Prostate gland (tissue), 2 donors: Measurements from ENCODE around the gene PTPRK. TPM values are rescaled to one million over a fixed set of nuclear protein-coding genes. Genes with fewer than 3 reads are reported as not detected.

Experiments used
- DNase-seq: peaks from one replicate; pipeline ENCODE4 v3.0.0-alpha.2; 2019; ENCODE audit warnings: low spot score
- H3K27ac ChIP-seq, 2 donors: fragments of 200-600 bp; sonication (generic); 2 replicates each; pipeline ENCODE4 v1.5.1; 2017 to 2019
- H3K27me3 ChIP-seq: fragments of 200-600 bp; sonication (generic); replicated peaks from 2 replicates; pipeline ENCODE4 v1.5.1; 2019; ENCODE audit not compliant: insufficient read depth
- H3K36me3 ChIP-seq, 2 donors: fragments of 200-600 bp; sonication (generic); 1 replicate in 1 of 2; 2 replicates in 1 of 2; pipeline versions ENCODE4 v1.5.1 to v1.8.1; 2017 to 2019
- H3K4me1 ChIP-seq: fragments of 200-600 bp; sonication (generic); replicated peaks from 2 replicates; pipeline ENCODE4 v1.5.1; 2019
- H3K4me3 ChIP-seq, 2 donors: fragments of 200-600 bp; sonication (generic); 2 replicates each; pipeline ENCODE4 v1.5.1; 2017 to 2019
- H3K9me3 ChIP-seq: fragments of 200-600 bp; sonication (generic); 2 replicates; pipeline ENCODE4 v1.5.1; 2017
- CTCF ChIP-seq, 4 experiments: fragments of 200-600 bp in 2 of 4; fragments of 450-650 bp in 2 of 4; sonication (generic) in 2 of 4; IDR thresholded peaks; 1 replicate in 3 of 4; 2 replicates in 1 of 4; pipeline ENCODE4 v1.5.1; 2016 to 2019; ENCODE audit warnings: antibody characterized with exemption in 4 of 4, mild to moderate bottlenecking in 2 of 4, moderate library complexity in 2 of 4
- POLR2A ChIP-seq: fragments of 450-650 bp; IDR thresholded peaks from one replicate; pipeline ENCODE4 v1.6.1; 2016; ENCODE audit warnings: antibody characterized with exemption, mild to moderate bottlenecking
- POLR2AphosphoS5 ChIP-seq: sonication (generic); formaldehyde crosslinking; IDR thresholded peaks from one replicate; pipeline ENCODE4 v1.6.1; 2017; ENCODE audit warnings: antibody characterized with exemption
- WGBS: methylation state at CpG from one replicate; pipeline ENCODE4 v1.1.5; 2018; 5-methylcytosine and 5-hydroxymethylcytosine counted together
- intact Hi-C: fragments of 100-400 bp; cut with DNase I; formaldehyde crosslinking; loops from one replicate; pipeline ENCODE4 v1.14.2; 2022
- total RNA-seq, 2 donors: library from RNA; depleted of rRNA; stranded (reverse); fragments of >200 nt; gene quantifications; one replicate each; pipeline ENCODE4 v1.1.0, GENCODE V29; 2016

PTPRK gene
- total RNA-seq, 2 donors from 2014 or later = 32.0 to 64.6 TPM

- Histone ChIP-seq H3K27me3 (no peaks in the 10 kb centered on the region), H3K9me3 (no peaks in the 10 kb centered on the region), H3K4me3 (no peak overlapping the region), H3K4me1 (no peaks in the 10 kb centered on the region), H3K36me3 (no peaks in the 10 kb centered on the region), H3K27ac (no peak overlapping the region)
- TF ChIP-seq CTCF (IDR thresholded peaks at IDR 0.05) (no peak), POLR2AphosphoS5 (no peak), POLR2A (no peak)
- intact Hi-C loops = no loop called here
- DNase-seq = no peak
- 95% methylated on average over 1 of the region's 1 CpG for WGBS
These were observed 490.6 kb downstream of the PTPRK start for GRCh38 chr6:128029826-128030225.

DNA sequence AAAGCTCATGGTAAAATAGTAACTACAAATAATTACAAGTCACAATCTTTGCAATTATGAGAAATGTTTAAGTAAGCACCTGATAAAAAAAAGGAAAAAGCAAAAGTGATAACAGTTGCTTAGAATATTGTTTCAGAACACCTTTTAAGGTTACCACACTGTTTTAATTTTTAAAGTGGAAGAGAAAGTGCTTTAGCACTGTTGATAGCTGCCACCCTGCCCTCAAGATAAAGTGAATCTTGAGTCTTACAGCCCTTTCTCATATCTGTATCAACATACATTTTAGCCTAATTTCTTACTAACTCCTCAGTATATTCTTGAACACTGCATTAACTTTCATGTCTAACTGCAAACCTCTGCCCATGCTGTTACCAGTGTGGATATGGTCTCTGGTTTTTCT lies 492.2 kb downstream of the PTPRK start:
- H3K36me3 ChIP-seq = no peaks in the 10 kb centered on the region
- H3K27ac ChIP-seq = no peak overlapping the region
- H3K9me3 ChIP-seq = no peaks in the 10 kb centered on the region
- no peaks in the 10 kb centered on the region for H3K4me1 ChIP-seq
- TF ChIP-seq POLR2A (no peak), CTCF (IDR thresholded peaks at IDR 0.05) (no peak), POLR2AphosphoS5 (no peak)
- intact Hi-C loops = no loop called here
- no peak overlapping the region for H3K4me3 ChIP-seq
- H3K27me3 ChIP-seq = no peaks in the 10 kb centered on the region
- no peak for DNase-seq

- TF ChIP-seq POLR2AphosphoS5 (no peak), CTCF (IDR thresholded peaks at IDR 0.05) (no peak)
- Histone ChIP-seq H3K4me3 (no peak overlapping the region), H3K27ac (no peak overlapping the region), H3K4me1 (no peaks in the 10 kb centered on the region), H3K27me3 (no peaks in the 10 kb centered on the region), H3K9me3 (no peaks in the 10 kb centered on the region), H3K36me3 (no peaks in the 10 kb centered on the region)
- WGBS = 83% methylated on average over 1 of the region's 1 CpG
- DNase-seq = no peak
- intact Hi-C loops = no loop called here
These were observed 494.9 kb downstream of the PTPRK start for GRCh38 chr6:128025478-128025877.

DNA sequence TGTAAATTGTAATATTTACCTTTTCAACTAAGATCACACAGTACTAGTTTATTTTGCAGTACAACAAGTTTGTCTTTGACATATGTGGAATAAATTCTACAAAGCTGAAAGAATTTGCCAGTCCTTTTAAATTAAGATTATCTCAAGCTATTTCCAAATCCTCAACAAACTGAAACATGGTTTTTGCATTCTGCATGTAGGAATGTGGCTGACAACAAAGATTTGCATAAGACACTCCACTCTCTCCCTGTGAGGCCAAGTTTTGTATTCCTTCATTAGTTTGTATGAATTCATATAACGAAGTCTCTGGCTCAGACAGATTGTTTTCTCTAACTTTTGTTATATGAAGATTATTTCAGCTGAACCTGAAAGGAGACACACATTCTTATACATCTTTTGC lies 495.4 kb downstream of the PTPRK start:
- no peaks in the 10 kb centered on the region for H3K4me1 ChIP-seq
- H3K27me3 ChIP-seq = no peaks in the 10 kb centered on the region
- no peak for TF ChIP-seq POLR2A
- no peak for TF ChIP-seq CTCF (IDR thresholded peaks at IDR 0.05)
- TF ChIP-seq POLR2AphosphoS5 = no peak
- 86% methylated on average over 1 of the region's 1 CpG for WGBS
- no peaks in the 10 kb centered on the region for H3K36me3 ChIP-seq
- no peak overlapping the region for H3K27ac ChIP-seq
- intact Hi-C loops = no loop called here
- H3K9me3 ChIP-seq = no peaks in the 10 kb centered on the region
- no peak for DNase-seq
- H3K4me3 ChIP-seq = no peak overlapping the region

DNA sequence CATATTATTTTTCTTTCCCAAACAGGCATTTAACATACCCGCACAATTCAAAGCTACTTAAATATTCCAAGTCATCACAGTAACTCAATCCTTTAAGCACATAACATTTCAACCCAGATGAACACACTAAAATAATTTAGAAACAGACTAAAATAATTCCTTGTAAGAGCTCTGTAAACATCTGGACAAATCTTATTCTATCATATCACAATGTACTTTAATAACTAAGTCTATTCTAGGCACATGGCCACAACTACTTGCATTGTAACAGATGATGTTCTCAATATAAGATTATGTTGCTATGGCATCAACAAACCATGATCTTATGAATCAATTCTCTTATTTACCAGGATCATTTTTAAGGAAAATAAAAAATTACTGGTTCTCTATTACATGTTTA lies 496.4 kb downstream of the PTPRK start:
- no peak overlapping the region for H3K27ac ChIP-seq
- no peaks in the 10 kb centered on the region for H3K36me3 ChIP-seq
- H3K4me3 ChIP-seq = no peak overlapping the region
- WGBS = 86% methylated on average over 1 of the region's 1 CpG
- intact Hi-C loops = no loop called here
- no peaks in the 10 kb centered on the region for H3K9me3 ChIP-seq
- TF ChIP-seq POLR2A (no peak), POLR2AphosphoS5 (no peak), CTCF (IDR thresholded peaks at IDR 0.05) (no peak)
- H3K4me1 ChIP-seq = no peaks in the 10 kb centered on the region
- no peak for DNase-seq
- H3K27me3 ChIP-seq = no peaks in the 10 kb centered on the region
